ENCODE data around the gene TRPC4AP.
A peak's percentile ranks its signal among the peaks of the same experiment; 100 is the strongest.

The TRPC4AP gene

GRCh38 chr20:34971561-34972235 lies 120.9 kb downstream of the TRPC4AP start:
- no peak for DNase-seq (ENCODE audit: low read depth in 4 of 4, low spot score in 1 of 4)

DNA sequence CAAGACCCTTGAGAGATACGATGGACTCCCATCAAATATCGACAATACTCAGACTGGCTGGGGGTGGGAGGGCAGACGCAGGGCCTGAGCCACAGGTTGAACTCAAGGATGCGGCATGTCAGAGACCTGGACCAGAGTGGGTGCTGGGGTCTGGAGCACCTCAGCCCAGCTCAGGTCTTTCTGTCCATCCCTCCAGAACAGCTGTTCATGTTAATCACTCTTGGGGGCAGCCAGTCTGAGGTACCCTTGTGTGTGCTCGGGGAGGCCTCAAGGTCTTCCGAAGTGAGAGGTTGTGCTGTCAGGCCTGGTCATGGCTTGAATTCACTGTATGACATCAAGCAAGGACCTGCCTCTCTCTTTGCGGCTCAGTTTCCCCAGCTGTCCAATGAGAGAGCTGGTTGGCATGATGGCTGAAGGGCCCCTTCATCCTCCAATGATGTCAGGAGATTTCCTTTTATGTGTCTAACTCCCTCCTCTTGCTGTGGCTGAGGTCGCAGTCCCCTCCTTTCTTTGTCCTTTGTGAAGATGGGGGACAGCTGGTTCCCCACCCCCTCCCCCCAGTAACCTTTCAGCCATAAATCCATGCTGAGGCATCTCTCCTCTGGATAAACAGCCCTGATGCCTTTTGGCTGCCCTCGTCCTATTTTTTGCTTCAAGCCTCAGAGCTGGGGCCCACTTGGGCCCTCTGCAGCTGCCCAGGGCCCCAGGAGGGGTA lies 121.6 kb downstream of the TRPC4AP start:
- no peak for DNase-seq (ENCODE audit: low read depth in 4 of 4, low spot score in 1 of 4)

GRCh38 chr20:34970193-34970840 lies 122.3 kb downstream of the TRPC4AP start:
- DNase-seq (ENCODE audit: low read depth in 4 of 4, low spot score in 1 of 4), result no peak

DNA sequence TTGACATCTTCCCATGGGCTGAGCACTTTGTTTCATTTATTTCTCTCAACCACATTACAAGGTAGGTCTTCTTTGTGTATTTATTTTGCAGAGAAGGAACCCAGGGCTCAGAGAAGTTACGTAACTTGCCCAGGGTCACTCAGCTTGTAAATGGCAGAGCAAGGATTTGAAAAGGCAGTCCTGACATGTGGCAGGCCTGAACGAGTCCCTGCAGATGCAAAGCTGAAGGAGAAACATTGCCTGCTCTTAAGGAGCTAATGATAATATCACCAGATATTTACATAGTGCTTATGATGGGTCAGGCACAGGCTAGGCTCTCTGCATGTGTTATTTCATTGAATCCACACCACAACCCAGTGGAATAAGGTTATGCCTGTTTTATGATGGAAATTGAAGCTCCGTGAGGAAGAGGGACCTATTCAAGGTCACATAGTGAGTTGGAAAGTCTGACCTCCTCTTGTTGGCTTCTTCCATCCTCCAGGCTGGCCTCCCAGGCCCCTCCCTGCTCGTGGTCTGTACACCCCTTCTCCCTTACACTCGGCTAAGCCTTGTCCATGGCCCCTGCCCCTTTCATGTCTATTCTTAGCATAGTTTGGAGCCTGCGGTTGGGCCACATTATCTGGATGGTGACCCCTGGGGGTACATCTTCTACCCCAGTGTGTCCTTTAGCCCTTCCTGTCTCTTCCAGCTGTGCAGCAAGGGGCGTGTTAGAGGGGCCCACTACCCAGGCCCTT lies 124.4 kb downstream of the TRPC4AP start:
- no peak for DNase-seq (ENCODE audit: low read depth in 4 of 4, low spot score in 1 of 4)

- DNase-seq (ENCODE audit: low read depth in 4 of 4, low spot score in 1 of 4), result no peak
These were observed 125.2 kb downstream of the TRPC4AP start for GRCh38 chr20:34967421-34967820.

- DNase-seq (ENCODE audit: low read depth in 4 of 4, low spot score in 1 of 4), result no peak
These were observed 127.6 kb downstream of the TRPC4AP start for GRCh38 chr20:34965051-34965450.

GRCh38 chr20:34964486-34964885 lies 128.1 kb downstream of the TRPC4AP start:
- no peak for DNase-seq (ENCODE audit: low read depth in 4 of 4, low spot score in 1 of 4)

- DNase-seq (ENCODE audit: low read depth in 4 of 4, low spot score in 1 of 4), result no peak
These were observed 135.7 kb downstream of the TRPC4AP start for GRCh38 chr20:34956751-34957472.

GRCh38 chr20:34956041-34956458 lies 136.6 kb downstream of the TRPC4AP start:
- no peak for DNase-seq (ENCODE audit: low read depth in 4 of 4, low spot score in 1 of 4)

DNA sequence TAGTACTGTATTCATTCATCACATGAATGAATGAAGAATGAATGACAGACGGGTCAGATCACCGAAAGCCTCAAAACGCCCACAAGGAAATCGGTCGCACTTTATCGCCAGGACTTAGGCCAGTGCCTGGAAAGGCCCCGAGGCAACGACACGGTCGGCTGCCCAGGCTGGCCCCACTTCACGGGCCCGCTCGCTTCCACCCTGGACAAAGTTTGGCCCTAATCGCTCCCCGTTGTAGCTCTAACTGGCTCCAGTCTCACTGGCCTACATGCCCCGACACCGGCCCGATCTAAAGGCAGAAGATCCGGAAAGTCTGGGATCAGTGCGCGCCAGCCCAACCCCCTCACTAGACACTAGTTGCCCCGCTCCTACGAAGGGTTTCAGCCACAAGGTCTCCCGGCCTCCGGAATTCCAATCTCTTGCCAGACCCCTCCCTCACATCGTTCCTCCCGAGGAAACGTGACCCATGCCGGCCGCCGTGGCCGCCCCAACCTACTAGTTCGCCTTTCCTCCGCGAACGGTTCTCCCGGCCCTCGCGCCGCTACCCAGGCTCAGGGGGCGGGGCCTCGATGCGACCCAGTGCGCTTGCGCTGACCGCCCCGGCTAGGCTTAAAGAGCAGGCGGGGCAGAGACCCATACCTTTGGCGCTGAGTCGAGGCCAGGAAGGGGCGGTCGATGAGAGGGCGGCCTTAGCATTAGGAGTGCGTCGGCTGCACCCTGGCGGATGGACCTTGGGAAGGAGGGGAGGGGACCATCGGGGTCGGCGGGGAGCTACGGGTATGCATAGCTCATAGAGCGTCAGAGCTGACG lies 137.2 kb downstream of the TRPC4AP start, which contains the start of the genes GSS and MYH7B:
TSS of gene GSS (minus strand) at position 576 of the 810 bp plus-strand sequence. CDS start 3,954 bp downstream, outside the sequence.
TSS of gene MYH7B (plus strand) at position 638 of the 810 bp plus-strand sequence. CDS start 22,138 bp downstream, outside the sequence.
- DNase-seq (ENCODE audit: low read depth in 4 of 4, low spot score in 1 of 4), result peak; percentile 97 to 98 (median 97)

DNA sequence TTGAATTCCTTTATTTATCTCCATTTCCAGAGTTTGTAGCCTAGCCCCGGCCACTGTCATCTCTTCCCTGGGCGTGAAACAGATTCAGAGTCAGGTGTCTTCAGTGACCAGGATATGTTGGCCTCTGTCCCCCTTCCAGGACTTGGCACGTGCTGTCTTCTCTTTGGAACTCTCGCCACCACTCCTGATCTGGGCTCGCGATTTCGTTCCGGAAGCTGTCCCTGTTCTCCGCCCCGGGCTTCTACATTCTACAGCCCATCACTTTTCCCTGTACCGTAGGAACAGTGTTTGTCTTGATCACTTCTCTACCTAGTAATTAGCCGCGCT lies 137.7 kb downstream of the TRPC4AP start:
- no peak for DNase-seq (ENCODE audit: low read depth in 4 of 4, low spot score in 1 of 4)

GRCh38 chr20:34953960-34954359 lies 138.6 kb downstream of the TRPC4AP start:
- no peak for DNase-seq (ENCODE audit: low read depth in 4 of 4, low spot score in 1 of 4)

- DNase-seq (ENCODE audit: low read depth in 4 of 4, low spot score in 1 of 4), result no peak
These were observed 139.9 kb downstream of the TRPC4AP start for GRCh38 chr20:34952671-34953070.
